Gastrocnemius medialis (tissue), 4 donors: ENCODE measurements around the gene GATAD1.

Experiments used
- CTCF ChIP-seq, 5 experiments: fragments of 450-650 bp in 3 of 5; fragments of 200-600 bp in 2 of 5; sonication (generic) in 2 of 5; IDR thresholded peaks in 4 of 5; conservative IDR thresholded peaks in 1 of 5; 1 replicate in 4 of 5; 2 replicates in 1 of 5; pipeline ENCODE4 v1.5.1; 2016 to 2019; ENCODE audit warnings: antibody characterized with exemption in 5 of 5, mild to moderate bottlenecking in 3 of 5, moderate library complexity in 3 of 5
- POLR2A ChIP-seq, 2 donors: fragments of 450-650 bp; IDR thresholded peaks; one replicate each; pipeline ENCODE4 v1.6.1; 2017; ENCODE audit warnings: antibody characterized with exemption in 2 of 2, mild to moderate bottlenecking in 2 of 2, moderate library complexity in 2 of 2

DNA sequence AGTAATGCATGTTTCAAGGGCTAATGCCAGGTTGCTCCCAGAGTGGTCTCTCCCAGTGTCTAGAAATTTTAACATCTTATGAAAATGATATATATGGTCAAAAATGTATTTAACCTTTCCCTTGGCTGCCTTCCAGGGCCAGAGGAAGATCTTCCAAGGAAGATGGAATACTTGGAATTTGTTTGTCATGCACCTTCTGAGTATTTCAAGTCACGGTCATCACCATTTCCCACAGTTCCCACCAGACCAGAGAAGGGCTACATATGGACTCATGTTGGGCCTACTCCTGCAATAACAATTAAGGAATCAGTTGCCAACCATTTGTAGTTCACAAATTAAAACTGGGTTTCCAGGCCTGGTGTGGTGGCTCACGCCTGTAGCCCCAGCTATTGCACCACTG lies 9.0 kb downstream of the GATAD1 start:
- no peak for TF ChIP-seq POLR2A (IDR thresholded peaks at IDR 0.05)
- no peak for TF ChIP-seq CTCF (IDR thresholded peaks at IDR 0.05 in 4 of 5, conservative IDR thresholded peaks at IDR 0.05 in 1 of 5)
